Measurements from ENCODE around the gene LENG8. TPM values are rescaled to one million over a fixed set of nuclear protein-coding genes. Genes with fewer than 3 reads are reported as not detected.

LENG8 gene
- total RNA-seq, 1 experiment from 2014 or later, result 148 TPM

DNA sequence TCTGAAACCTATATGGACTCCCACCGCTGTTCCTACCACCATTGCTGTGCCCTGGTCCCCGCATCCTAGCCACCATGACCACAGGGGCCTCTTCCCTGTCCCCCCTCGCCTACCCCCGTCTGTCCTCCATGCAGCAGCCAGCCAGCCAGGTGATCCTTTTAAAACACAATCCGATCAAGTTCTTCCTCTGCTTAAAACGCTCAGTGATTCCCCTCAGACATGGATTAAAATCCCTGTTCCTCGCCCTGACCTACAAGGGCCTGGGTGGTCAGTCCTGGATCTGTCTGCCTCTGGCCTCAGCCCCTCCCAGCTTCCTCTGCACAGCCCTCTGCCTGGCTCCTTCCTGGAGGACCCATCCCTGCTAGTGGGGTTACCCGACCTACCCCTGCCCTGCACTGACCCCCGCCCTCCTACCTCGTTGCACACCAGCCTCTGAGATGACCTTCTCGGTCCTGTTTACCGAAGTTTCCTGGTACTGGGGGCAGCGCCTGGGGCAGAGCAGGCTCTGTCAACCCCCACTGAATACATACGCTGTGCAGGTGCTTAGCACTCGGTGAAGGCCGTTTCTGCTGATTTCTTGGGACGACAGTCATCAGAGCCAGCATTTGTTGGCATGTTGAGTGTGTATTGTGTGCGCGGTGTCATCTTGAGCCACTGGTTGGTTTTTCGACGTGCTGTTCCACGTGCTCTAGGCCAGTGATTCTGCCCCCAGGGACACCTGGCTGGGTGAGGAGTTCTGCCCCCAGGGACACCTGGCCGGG lies 14.7 kb upstream of the LENG8 start:
- Histone ChIP-seq H3K79me2 (ENCODE audit: insufficient read depth, low read length) (no peaks in the 10 kb centered on the region), H2BK15ac (ENCODE audit: low read depth, low read length) (no peak overlapping the region), H2BK120ac (ENCODE audit: low read depth, low read length, poor library complexity, severe bottlenecking) (no peak overlapping the region), H3K4ac (ENCODE audit: low read depth, low read length) (no peak overlapping the region), H3K27me3 (ENCODE audit: insufficient read depth, low read length) (no peaks in the 10 kb centered on the region), H2AFZ (ENCODE audit: low read length) (no peak overlapping the region), H3K23ac (ENCODE audit: insufficient read length, low read depth, low read length) (no peak overlapping the region), H3K4me1 (ENCODE audit: insufficient read depth, low read length) (peaks cover 5% of the 10 kb centered on the region; the same call in 1 of the 2 replicates), H4K91ac (ENCODE audit: insufficient read length, low read depth, low read length) (no peak overlapping the region), H2BK5ac (ENCODE audit: insufficient read length, low read length) (no peak overlapping the region), H2BK20ac (ENCODE audit: low read depth, low read length, poor library complexity, severe bottlenecking) (no peak overlapping the region), H4K8ac (replicated peaks; ENCODE audit: insufficient read length, low read depth, low read length) (no peak overlapping the region), H2BK12ac (ENCODE audit: insufficient read length, low read depth, low read length) (no peak overlapping the region), H3K27ac (ENCODE audit: insufficient read length, low read depth, low read length) (no peak overlapping the region), H2AK5ac (ENCODE audit: insufficient read length, low read length) (no peak overlapping the region), H3K9ac (ENCODE audit: extremely low read depth, insufficient read length, low read length) (no peak overlapping the region), H3K9me3 (ENCODE audit: control insufficient read depth, low read depth, low read length) (no peaks in the 10 kb centered on the region), H4K5ac (ENCODE audit: insufficient read length, low read depth, low read length) (no peak overlapping the region), H3K23me2 (ENCODE audit: insufficient read length, low read depth, low read length, poor library complexity, severe bottlenecking) (peaks cover 3% of the 10 kb centered on the region), H3K79me1 (ENCODE audit: insufficient read depth, low read depth, low read length, poor library complexity, severe bottlenecking) (no peaks in the 10 kb centered on the region), H3T11ph (ENCODE audit: low read length) (no peak overlapping the region), H3K14ac (ENCODE audit: insufficient read depth, low read length) (no peak overlapping the region), H4K20me1 (ENCODE audit: control insufficient read depth, insufficient read depth, insufficient read length) (no peaks in the 10 kb centered on the region), H3K4me2 (ENCODE audit: insufficient read depth, insufficient read length, low read length) (no peak overlapping the region), H3K56ac (ENCODE audit: insufficient read length, low read depth, low read length) (no peak overlapping the region), H3K18ac (ENCODE audit: insufficient read length, low read depth, low read length) (no peak overlapping the region)
- H3K27ac Mint-ChIP-seq, result peak overlapping the region in 1 of 3 experiments; percentile 75; a peak in 2 of 7 replicates
- TF ChIP-seq, protein P1, sequence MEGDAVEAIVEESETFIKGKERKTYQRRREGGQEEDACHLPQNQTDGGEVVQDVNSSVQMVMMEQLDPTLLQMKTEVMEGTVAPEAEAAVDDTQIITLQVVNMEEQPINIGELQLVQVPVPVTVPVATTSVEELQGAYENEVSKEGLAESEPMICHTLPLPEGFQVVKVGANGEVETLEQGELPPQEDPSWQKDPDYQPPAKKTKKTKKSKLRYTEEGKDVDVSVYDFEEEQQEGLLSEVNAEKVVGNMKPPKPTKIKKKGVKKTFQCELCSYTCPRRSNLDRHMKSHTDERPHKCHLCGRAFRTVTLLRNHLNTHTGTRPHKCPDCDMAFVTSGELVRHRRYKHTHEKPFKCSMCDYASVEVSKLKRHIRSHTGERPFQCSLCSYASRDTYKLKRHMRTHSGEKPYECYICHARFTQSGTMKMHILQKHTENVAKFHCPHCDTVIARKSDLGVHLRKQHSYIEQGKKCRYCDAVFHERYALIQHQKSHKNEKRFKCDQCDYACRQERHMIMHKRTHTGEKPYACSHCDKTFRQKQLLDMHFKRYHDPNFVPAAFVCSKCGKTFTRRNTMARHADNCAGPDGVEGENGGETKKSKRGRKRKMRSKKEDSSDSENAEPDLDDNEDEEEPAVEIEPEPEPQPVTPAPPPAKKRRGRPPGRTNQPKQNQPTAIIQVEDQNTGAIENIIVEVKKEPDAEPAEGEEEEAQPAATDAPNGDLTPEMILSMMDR (conservative IDR thresholded peaks at IDR 0.05), result no peak
- no CpG with 5 or more reads among the region's 23 CpGs for WGBS (ENCODE audit: extremely low coverage, insufficient read length, low lambda C conversion rate)
- H3K36me3 Mint-ChIP-seq (ENCODE audit: insufficient read depth in 1 of 3, low read depth in 3 of 3), result peaks cover 0 to 27% (median 23%) of the 10 kb centered on the region in 3 experiments; a peak in 6 of 7 replicates
- peaks cover 34% of the 10 kb centered on the region for H3K27me3 Mint-ChIP-seq (ENCODE audit: low read depth)
- DNase-seq, result no peak
- H3K4me3 Mint-ChIP-seq, result no peak overlapping the region
- H3K4me1 Mint-ChIP-seq, result peaks cover 38 to 51% of the 10 kb centered on the region in 2 experiments
- H3K9me3 Mint-ChIP-seq, result no peaks in the 10 kb centered on the region

Data from H9 (cell line).